HEK293 (cell line): ENCODE measurements around the gene ARHGEF12.
A peak's percentile ranks its signal among the peaks of the same experiment; 100 is the strongest.

Experiments used
- PRDM6 ChIP-seq: fragments of 450-650 bp; formaldehyde crosslinking; IDR thresholded peaks from 2 replicates; pipeline ENCODE4 v1.5.1; 2017; ENCODE audit warnings: missing biosample characterization, missing genetic modification characterization
- SETDB1 ChIP-seq: IDR thresholded peaks from one replicate; pipeline ENCODE4 v1.6.1; 2017; ENCODE audit warnings: mild to moderate bottlenecking, low read length, moderate library complexity, mixed read lengths; ENCODE audit not compliant: insufficient read length
- SP7 ChIP-seq: fragments of 450-650 bp; formaldehyde crosslinking; IDR thresholded peaks from 2 replicates; pipeline ENCODE4 v1.5.1; 2016; ENCODE audit warnings: missing biosample characterization, missing genetic modification characterization
- TRIM28 ChIP-seq: IDR thresholded peaks from 2 replicates; pipeline ENCODE4 v1.6.1; 2011; ENCODE audit warnings: low read length, control low read depth, borderline replicate concordance
- WT1 ChIP-seq: fragments of 450-650 bp; formaldehyde crosslinking; IDR thresholded peaks from 2 replicates; pipeline ENCODE4 v1.5.1; 2016; ENCODE audit warnings: missing biosample characterization, missing genetic modification characterization
- ZBTB44 ChIP-seq: fragments of 450-650 bp; IDR thresholded peaks from 2 replicates; pipeline ENCODE4 v1.5.1; 2018; ENCODE audit warnings: missing biosample characterization, mild to moderate bottlenecking, missing genetic modification characterization
- ZFP37 ChIP-seq: fragments of 450-650 bp; formaldehyde crosslinking; IDR thresholded peaks from 2 replicates; pipeline ENCODE4 v1.5.1; 2016; ENCODE audit warnings: missing biosample characterization, missing genetic modification characterization
- ZFP69B ChIP-seq: fragments of 450-650 bp; formaldehyde crosslinking; IDR thresholded peaks from 2 replicates; pipeline ENCODE4 v1.5.1; 2016; ENCODE audit warnings: missing biosample characterization, missing genetic modification characterization
- ZIC2 ChIP-seq: fragments of 450-650 bp; formaldehyde crosslinking; IDR thresholded peaks from 2 replicates; pipeline ENCODE4 v1.5.1; 2016; ENCODE audit warnings: missing biosample characterization, missing genetic modification characterization
- ZNF138 ChIP-seq: fragments of 450-650 bp; formaldehyde crosslinking; IDR thresholded peaks from 2 replicates; pipeline ENCODE4 v1.5.1; 2016; ENCODE audit warnings: missing biosample characterization, missing genetic modification characterization, borderline replicate concordance
- ZNF266 ChIP-seq: fragments of 450-650 bp; formaldehyde crosslinking; IDR thresholded peaks from 2 replicates; pipeline ENCODE4 v1.5.1; 2016; ENCODE audit warnings: missing biosample characterization, missing genetic modification characterization, low read depth
- ZNF366 ChIP-seq: fragments of 450-650 bp; formaldehyde crosslinking; conservative IDR thresholded peaks from 2 replicates; pipeline ENCODE4 v1.5.1; 2016; ENCODE audit warnings: missing biosample characterization, missing genetic modification characterization
- ZNF692 ChIP-seq: fragments of 450-650 bp; formaldehyde crosslinking; IDR thresholded peaks from 2 replicates; pipeline ENCODE4 v1.5.1; 2016; ENCODE audit warnings: missing biosample characterization, missing genetic modification characterization
- ZNF701 ChIP-seq: fragments of 450-650 bp; formaldehyde crosslinking; IDR thresholded peaks from 2 replicates; pipeline ENCODE4 v1.5.1; 2016; ENCODE audit warnings: missing biosample characterization, missing genetic modification characterization
- ZNF768 ChIP-seq: fragments of 450-650 bp; formaldehyde crosslinking; IDR thresholded peaks from 2 replicates; pipeline ENCODE4 v1.5.1; 2018; ENCODE audit warnings: missing biosample characterization, mild to moderate bottlenecking, missing genetic modification characterization
- ZSCAN4 ChIP-seq: fragments of 450-650 bp; formaldehyde crosslinking; IDR thresholded peaks from 2 replicates; pipeline ENCODE4 v1.5.1; 2017; ENCODE audit warnings: missing biosample characterization, missing genetic modification characterization
- TF ChIP-seq, protein P1 (sequence below): fragments of 450-650 bp; formaldehyde crosslinking; IDR thresholded peaks from 2 replicates; pipeline ENCODE4 v1.5.1; 2016; ENCODE audit warnings: missing biosample characterization, missing genetic modification characterization, borderline replicate concordance
- TF ChIP-seq, protein P2 (sequence below): fragments of 450-650 bp; formaldehyde crosslinking; IDR thresholded peaks from 2 replicates; pipeline ENCODE4 v1.5.1; 2016; ENCODE audit warnings: missing biosample characterization, missing genetic modification characterization
- TF ChIP-seq, protein P3 (sequence below): fragments of 450-650 bp; formaldehyde crosslinking; IDR thresholded peaks from 2 replicates; pipeline ENCODE4 v1.5.1; 2017; ENCODE audit warnings: missing biosample characterization, missing genetic modification characterization
- TF ChIP-seq, protein P4 (sequence below): fragments of 450-650 bp; formaldehyde crosslinking; IDR thresholded peaks from 2 replicates; pipeline ENCODE4; 2016; ENCODE audit warnings: missing biosample characterization, missing genetic modification characterization

Gene ARHGEF12

GRCh38 chr11:120400564-120401364 lies 64.6 kb downstream of the ARHGEF12 start (continued):
- no peak for TF ChIP-seq ZNF692 (tag by site-specific recombination)
- TF ChIP-seq ZFP37 (tag by site-specific recombination), result no peak
- TF ChIP-seq PRDM6, result peak; percentile 96
- no peak for TF ChIP-seq ZNF768 (tag by site-specific recombination)
- no peak for TF ChIP-seq SETDB1
- no peak for TF ChIP-seq WT1 (tag by site-specific recombination)
- TF ChIP-seq SP7 (tag by site-specific recombination), result peak; percentile 94
- TF ChIP-seq ZSCAN4 (tag by site-specific recombination), result no peak
- no peak for TF ChIP-seq ZNF266 (tag by site-specific recombination)
- peak; percentile 82 for TF ChIP-seq ZNF366 (tag by site-specific recombination)
- TF ChIP-seq ZNF701 (tag by site-specific recombination), result no peak
- TF ChIP-seq, protein P1, sequence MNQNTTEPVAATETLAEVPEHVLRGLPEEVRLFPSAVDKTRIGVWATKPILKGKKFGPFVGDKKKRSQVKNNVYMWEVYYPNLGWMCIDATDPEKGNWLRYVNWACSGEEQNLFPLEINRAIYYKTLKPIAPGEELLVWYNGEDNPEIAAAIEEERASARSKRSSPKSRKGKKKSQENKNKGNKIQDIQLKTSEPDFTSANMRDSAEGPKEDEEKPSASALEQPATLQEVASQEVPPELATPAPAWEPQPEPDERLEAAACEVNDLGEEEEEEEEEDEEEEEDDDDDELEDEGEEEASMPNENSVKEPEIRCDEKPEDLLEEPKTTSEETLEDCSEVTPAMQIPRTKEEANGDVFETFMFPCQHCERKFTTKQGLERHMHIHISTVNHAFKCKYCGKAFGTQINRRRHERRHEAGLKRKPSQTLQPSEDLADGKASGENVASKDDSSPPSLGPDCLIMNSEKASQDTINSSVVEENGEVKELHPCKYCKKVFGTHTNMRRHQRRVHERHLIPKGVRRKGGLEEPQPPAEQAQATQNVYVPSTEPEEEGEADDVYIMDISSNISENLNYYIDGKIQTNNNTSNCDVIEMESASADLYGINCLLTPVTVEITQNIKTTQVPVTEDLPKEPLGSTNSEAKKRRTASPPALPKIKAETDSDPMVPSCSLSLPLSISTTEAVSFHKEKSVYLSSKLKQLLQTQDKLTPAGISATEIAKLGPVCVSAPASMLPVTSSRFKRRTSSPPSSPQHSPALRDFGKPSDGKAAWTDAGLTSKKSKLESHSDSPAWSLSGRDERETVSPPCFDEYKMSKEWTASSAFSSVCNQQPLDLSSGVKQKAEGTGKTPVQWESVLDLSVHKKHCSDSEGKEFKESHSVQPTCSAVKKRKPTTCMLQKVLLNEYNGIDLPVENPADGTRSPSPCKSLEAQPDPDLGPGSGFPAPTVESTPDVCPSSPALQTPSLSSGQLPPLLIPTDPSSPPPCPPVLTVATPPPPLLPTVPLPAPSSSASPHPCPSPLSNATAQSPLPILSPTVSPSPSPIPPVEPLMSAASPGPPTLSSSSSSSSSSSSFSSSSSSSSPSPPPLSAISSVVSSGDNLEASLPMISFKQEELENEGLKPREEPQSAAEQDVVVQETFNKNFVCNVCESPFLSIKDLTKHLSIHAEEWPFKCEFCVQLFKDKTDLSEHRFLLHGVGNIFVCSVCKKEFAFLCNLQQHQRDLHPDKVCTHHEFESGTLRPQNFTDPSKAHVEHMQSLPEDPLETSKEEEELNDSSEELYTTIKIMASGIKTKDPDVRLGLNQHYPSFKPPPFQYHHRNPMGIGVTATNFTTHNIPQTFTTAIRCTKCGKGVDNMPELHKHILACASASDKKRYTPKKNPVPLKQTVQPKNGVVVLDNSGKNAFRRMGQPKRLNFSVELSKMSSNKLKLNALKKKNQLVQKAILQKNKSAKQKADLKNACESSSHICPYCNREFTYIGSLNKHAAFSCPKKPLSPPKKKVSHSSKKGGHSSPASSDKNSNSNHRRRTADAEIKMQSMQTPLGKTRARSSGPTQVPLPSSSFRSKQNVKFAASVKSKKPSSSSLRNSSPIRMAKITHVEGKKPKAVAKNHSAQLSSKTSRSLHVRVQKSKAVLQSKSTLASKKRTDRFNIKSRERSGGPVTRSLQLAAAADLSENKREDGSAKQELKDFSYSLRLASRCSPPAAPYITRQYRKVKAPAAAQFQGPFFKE (tag by site-specific recombination), result no peak
- TF ChIP-seq ZNF138 (tag by site-specific recombination), result no peak
- TF ChIP-seq, protein P2, sequence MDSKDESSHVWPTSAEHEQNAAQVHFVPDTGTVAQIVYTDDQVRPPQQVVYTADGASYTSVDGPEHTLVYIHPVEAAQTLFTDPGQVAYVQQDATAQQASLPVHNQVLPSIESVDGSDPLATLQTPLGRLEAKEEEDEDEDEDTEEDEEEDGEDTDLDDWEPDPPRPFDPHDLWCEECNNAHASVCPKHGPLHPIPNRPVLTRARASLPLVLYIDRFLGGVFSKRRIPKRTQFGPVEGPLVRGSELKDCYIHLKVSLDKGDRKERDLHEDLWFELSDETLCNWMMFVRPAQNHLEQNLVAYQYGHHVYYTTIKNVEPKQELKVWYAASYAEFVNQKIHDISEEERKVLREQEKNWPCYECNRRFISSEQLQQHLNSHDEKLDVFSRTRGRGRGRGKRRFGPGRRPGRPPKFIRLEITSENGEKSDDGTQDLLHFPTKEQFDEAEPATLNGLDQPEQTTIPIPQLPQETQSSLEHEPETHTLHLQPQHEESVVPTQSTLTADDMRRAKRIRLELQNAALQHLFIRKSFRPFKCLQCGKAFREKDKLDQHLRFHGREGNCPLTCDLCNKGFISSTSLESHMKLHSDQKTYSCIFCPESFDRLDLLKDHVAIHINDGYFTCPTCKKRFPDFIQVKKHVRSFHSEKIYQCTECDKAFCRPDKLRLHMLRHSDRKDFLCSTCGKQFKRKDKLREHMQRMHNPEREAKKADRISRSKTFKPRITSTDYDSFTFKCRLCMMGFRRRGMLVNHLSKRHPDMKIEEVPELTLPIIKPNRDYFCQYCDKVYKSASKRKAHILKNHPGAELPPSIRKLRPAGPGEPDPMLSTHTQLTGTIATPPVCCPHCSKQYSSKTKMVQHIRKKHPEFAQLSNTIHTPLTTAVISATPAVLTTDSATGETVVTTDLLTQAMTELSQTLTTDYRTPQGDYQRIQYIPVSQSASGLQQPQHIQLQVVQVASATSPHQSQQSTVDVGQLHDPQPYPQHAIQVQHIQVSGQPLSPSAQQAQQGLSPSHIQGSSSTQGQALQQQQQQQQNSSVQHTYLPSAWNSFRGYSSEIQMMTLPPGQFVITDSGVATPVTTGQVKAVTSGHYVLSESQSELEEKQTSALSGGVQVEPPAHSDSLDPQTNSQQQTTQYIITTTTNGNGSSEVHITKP (tag by site-specific recombination), result 0 out of 2 replicates have a peak, but pooled peaks have one; percentile 26
- TF ChIP-seq, protein P3, sequence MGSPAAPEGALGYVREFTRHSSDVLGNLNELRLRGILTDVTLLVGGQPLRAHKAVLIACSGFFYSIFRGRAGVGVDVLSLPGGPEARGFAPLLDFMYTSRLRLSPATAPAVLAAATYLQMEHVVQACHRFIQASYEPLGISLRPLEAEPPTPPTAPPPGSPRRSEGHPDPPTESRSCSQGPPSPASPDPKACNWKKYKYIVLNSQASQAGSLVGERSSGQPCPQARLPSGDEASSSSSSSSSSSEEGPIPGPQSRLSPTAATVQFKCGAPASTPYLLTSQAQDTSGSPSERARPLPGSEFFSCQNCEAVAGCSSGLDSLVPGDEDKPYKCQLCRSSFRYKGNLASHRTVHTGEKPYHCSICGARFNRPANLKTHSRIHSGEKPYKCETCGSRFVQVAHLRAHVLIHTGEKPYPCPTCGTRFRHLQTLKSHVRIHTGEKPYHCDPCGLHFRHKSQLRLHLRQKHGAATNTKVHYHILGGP (tag by site-specific recombination), result no peak
- TF ChIP-seq, protein P4, sequence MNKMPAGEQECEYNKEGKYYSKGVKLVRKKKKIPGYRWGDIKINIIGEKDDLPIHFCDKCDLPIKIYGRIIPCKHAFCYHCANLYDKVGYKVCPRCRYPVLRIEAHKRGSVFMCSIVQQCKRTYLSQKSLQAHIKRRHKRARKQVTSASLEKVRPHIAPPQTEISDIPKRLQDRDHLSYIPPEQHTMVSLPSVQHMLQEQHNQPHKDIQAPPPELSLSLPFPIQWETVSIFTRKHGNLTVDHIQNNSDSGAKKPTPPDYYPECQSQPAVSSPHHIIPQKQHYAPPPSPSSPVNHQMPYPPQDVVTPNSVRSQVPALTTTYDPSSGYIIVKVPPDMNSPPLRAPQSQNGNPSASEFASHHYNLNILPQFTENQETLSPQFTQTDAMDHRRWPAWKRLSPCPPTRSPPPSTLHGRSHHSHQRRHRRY (tag by site-specific recombination), result no peak
- peak; percentile 47; the same call in 1 of the 2 replicates for TF ChIP-seq TRIM28
- TF ChIP-seq ZBTB44 (tag by site-specific recombination), result 0 out of 2 replicates have a peak, but pooled peaks have one; percentile 5
- no peak for TF ChIP-seq ZIC2 (tag by site-specific recombination)
- TF ChIP-seq ZFP69B (tag by site-specific recombination), result no peak
